ELF-1 (cell line): ENCODE data around the gene FPR3.

Source experiments
- DNase-seq: peaks from one replicate; pipeline ENCODE4 v3.0.0-alpha.2; 2016; ENCODE audit warnings: low read depth, low spot score

Gene FPR3

DNA sequence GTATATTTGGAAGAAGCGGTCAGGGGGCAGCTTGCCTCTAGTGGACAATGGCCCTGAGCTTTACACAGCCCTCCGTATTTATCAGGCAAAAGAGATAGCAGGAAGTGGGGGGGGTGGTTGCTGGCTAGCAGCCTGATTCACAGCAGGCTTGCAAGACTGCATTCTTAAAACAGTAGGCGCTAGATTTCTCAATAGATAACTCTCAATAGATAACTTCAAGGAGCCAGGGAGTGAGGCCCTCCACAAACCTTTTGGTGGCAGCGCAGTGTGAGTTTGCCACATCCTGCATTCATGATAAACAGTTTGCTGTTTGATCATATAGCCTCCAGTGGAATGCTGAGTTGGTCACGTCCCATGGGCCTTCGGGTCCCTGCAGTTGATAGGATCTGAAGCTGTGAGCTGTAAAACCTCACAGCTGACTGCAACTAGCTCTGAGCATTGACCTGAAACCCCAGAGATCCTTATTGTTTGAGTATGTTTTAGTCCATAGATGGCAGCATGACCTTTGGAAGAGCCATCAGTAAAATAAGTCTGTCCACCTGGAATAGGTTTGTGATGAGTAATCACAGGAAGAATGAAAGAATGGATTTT lies 12.2 kb downstream of the FPR3 start:
- DNase-seq = peak; percentile 87

DNA sequence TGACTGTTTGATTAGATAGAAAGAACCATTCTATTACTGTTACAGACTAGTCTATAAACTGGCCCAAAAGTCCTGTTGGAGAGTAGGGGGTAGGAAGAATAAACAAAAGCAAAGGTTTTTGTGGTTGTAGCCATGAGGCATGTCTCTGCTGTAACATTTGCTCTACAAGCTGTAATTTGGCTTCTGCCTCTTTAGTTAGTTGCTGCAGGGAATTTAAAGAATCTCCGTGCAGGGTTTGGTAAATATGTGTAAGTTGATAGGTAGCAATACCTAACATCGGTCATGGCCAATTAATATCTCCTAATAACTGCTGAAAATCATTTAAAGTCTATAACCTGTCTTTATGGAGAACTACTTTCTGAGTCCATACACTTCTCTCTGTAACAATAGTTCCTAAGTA lies 13.0 kb downstream of the FPR3 start:
- DNase-seq = no peak

DNA sequence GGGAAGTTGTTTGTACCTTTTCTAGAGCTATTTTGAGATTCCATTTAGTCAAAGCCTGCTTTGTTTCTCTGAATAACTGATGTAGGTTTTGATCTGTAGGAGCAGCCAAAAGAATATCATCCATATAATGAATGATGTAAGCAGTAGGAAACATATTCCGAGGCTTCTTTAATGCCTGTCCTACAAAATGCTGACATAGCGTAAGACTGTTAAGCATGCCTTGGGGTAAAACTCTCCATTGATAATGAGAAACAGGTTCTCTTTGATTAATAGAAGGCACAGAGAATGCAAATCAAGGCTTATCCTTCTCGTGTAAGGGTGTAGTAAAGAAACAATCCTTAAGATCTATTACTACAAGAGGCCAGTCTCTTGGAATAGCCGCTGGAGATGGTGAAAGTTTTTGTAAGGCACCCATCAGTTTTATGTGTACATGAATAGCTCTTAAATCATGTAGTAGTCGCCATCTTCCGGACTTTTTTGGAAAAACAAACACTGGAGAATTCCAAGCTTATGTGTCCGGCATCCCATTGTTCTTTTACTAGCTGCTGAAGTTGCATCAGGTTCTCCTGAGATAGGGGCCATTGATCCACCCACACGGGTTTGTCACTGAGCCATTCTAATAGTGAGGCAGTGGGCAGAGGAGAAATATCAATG lies 13.5 kb downstream of the FPR3 start:
- DNase-seq = no peak

DNA sequence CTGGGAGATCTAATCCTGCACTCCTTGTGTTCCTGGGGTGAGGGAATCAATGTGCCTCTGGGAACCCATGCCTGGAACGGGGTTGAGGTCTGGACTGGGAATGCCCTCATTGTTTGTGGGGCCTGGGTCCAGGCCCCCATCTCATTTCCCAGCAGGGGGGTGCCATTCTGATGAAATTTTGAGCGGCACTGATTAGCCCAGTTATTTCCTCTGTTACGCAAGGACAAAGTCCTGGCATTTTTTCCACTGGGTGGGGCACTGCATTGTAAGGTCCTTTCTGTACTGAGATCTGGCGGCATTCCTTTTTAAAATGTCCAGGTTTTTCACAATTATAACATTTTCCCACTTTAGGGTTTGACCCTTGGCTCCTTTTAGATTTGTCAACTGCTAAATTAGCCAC lies 14.8 kb downstream of the FPR3 start:
- DNase-seq = no peak

DNA sequence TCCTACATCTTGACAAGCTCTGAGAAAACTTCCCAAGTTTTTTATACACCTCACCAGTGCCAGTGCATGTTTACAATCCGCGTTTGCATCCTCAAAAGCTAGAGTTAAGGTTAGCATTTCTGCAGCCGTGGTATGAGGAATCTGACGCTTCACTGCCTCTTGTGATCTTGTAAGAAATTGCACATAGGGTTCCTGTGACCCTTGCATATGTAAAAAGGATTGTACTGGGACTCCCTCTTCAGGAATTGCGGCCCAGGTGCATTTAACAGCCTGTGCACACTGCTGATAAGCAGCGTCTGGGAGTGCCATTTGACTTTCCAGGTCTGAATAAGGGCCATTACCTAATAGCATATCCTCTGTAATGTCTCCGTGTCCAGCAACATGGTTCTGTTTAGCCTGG lies 15.3 kb downstream of the FPR3 start:
- peak; percentile 3 for DNase-seq

DNA sequence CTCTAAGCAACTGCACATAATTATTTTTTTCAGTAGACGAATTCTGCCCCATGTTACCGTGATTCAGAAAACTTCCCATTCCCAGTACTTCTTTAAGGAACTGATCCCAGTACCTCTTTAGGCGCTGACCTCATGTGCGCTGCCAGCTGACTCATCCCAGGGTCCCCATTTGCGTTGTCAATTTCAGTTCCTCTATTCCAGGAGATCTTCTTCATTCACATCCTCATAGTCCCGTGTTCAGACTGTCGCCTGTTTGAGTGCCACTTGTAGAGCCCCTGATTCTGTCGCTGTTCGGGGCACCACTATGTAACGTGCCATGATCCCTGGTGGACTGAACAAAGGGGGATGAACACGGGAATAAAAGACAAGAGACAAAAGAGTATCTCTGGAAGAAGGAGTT lies 16.4 kb downstream of the FPR3 start:
- DNase-seq = no peak

DNA sequence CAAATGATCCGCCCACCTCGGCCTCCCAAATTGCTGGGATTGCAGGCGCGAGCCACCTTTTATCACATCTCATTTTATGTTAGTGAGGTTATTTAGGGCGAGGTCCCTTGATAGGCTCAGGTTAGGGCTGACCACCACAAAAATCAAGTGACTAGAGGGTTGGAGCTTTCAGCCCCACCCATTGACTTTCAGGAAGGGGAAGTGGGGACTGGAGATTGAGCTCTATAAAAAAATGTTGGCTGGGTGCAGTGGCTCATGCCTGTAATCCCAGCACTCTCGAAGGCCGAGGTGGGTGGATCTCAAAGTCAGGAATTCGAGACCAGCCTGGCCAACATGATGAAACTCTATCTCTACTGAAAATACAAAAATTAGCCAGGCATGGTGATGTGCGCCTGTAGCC lies 20.1 kb downstream of the FPR3 start:
- no peak for DNase-seq

DNA sequence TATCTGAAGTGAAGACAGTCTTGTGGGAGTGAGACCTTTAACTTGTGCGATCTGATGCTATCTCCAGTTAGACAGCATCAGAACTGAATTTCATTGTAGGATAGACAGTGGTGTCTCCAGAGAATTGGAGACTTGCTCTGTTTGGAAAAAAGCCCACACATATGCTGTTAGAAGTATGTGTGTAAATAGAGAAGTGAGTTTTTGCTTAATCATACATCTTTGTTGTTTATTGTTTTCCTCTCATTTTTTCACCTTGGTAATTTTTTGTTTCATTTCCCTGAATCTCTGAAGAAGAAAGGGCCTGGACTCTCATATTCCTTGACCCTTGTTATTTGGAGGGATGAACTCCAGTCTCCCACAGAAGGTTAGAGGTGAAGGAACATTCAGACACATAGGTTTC lies 21.8 kb downstream of the FPR3 start:
- no peak for DNase-seq

DNA sequence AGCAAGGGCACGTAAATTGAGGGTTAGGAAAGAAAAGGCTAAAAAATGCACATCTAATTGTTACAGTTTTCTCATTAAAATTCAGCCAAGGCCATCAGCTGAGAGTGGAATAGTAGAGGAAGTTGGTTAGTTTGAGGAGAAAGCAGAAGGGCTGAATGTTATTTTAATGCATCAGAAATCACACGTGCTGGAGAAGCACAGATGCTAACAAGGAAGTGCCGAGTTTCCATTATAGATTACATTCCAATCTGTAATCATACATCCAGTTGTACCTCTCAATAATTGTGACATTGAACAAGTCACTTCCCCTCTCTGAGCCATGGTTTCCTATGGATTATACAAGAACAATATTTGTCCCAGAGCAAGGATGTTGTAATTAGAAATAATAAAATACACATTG lies 25.1 kb downstream of the FPR3 start:
- DNase-seq = no peak

DNA sequence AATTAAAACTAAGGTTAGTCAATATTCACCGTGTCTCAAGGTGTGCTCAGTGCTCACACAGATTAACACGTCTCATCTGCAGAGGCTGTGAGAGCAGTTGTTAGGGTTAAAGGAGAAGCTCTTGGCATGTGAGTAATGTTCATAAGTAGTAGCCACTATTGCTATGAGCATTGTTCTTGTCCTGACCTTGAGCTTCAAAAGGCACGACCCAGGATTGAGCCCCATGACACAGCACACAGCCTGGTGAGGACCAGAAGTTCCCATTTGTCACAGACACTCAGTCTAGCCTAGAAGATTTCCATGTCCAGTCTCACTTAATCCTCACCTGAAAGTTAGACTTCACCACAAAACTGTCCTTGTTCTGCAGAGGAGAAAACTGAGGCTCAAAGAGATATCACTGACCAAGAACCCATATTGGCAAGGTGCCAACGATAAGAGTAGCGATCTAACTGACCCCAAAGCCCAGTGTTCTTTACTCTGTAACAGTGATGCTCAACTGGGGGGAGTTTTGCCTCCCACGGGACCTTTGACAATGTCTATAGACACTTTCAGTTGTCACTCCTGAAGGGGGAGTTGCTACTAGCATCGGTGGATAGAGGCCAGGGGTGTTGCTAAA lies 26.0 kb downstream of the FPR3 start:
- DNase-seq = no peak

DNA sequence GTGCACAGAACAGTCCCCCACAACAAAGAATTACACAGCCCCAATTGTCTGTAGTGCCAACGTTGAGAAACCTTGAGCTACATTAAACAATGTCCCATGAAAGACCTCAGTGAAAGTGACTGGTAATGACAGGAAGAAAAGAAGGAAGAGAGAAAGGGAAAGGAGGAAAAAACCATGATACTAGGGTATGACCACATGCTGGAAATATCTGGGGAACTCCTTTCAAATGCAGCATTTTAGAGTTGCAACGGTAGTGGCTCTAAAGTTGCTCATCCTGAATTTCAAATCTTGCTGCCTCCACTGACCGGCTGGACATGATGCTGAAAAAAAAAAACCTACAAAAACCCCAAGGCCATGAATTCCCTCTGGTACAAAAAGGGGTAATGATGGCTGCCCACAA lies 26.5 kb downstream of the FPR3 start:
- DNase-seq = peak; percentile 3

DNA sequence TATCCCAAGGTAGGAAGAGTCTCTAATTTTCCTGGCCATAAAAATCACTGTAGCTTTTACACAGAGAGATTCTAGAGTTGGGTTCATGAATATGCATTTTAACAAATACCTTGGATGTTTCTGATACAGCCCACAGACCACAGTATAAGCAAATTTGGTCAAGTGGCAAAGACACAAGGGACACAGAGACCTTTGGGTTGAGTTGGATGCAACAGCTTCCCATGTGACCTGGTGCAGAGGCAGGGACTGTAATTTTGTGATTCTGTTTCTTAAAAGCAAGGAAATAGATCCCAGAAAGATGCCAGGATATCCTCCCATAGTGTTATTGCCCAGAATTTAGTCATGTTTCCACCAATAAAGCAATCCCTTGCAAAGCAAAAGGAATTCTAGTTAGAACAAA lies 27.0 kb downstream of the FPR3 start:
- DNase-seq = no peak

DNA sequence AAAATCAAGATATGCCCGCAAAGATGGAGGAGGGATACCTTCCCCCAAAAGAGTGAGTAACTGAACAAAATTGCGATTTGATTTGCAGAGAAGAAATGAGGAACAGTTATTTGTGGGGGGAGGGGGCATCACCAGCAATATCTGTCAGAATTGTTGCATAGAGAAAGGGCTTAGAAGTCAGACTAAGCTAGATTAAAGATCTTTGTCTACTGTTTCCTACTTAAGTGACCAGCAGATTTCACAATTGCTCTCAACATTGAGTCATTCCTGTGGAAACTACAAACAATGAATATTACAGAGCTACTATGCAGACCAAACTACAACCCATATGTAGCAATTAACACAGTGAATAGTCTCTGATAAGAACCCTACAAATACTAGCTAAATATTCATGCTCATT lies 27.4 kb downstream of the FPR3 start:
- DNase-seq = no peak

DNA sequence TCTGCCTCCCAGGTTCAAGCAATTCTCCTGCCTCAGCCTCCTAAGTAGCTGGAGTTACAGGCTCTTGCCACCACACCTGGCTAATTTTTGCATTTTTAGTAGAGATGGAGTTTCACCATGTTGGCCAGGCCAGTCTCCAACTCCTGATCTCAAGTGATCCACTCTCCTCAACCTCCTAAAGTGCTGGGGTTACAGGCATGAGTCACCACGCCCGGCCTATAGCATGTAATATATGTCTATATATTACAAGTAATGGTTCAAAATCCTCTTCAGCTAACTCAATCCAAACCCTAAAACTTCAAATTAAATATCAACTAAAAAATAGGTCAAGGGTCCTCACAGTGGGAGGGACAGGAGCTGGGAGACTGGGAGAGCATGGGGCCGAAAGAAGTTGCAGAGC lies 28.0 kb downstream of the FPR3 start:
- no peak for DNase-seq

DNA sequence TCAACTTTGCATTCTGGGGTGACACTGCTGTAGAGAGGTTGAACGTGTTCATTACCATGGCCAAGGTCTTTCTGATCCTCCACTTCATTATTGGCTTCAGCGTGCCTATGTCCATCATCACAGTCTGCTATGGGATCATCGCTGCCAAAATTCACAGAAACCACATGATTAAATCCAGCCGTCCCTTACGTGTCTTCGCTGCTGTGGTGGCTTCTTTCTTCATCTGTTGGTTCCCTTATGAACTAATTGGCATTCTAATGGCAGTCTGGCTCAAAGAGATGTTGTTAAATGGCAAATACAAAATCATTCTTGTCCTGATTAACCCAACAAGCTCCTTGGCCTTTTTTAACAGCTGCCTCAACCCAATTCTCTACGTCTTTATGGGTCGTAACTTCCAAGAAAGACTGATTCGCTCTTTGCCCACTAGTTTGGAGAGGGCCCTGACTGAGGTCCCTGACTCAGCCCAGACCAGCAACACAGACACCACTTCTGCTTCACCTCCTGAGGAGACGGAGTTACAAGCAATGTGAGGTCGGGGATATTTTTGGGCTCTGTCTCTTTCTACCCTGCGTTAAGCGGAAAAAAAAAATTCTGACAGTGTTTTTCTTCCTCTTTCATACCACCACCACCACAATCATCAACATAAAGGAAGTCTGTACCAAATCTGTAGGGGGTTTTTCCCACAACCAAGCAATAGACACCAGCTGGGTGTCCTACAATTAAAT lies 29.5 kb downstream of the FPR3 start:
- no peak for DNase-seq

DNA sequence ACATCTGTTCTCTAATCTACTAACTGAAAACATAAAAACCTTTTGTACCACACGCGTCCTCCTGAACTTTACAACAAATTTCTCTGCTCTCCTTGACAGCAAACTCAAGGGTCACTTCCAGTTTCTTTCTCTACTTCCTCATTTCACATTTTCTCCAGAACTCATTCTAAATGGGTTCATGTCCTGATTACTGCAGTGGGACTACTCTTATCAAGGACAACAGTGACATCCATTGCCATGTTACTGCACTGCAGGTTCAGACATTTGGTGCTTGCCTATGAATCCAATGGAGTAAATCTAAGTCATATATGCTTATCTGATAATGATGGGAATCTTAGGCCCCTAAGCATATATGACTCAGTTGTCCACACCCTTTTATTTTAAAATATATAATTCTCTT lies 35.3 kb downstream of the FPR3 start:
- DNase-seq = no peak

DNA sequence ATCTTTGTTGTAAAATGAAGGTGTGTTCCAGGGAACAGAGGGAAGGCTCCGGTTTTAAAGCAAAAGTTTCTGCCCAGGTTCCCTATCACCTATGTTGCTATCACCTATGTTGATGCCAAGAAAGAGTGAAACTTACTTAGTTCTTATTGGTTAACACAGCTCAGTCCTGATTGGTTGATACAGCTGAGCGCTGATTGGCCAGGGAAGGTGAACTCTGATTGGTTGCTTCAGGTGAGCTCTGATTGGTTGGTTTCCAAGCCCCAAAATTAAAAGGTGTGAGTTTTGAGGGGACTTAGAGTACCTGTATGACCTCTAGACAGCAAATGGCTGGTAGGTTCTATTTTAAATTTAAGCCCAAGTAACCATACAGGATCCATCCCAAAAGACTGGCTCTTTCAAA lies 42.2 kb downstream of the FPR3 start:
- no peak for DNase-seq

DNA sequence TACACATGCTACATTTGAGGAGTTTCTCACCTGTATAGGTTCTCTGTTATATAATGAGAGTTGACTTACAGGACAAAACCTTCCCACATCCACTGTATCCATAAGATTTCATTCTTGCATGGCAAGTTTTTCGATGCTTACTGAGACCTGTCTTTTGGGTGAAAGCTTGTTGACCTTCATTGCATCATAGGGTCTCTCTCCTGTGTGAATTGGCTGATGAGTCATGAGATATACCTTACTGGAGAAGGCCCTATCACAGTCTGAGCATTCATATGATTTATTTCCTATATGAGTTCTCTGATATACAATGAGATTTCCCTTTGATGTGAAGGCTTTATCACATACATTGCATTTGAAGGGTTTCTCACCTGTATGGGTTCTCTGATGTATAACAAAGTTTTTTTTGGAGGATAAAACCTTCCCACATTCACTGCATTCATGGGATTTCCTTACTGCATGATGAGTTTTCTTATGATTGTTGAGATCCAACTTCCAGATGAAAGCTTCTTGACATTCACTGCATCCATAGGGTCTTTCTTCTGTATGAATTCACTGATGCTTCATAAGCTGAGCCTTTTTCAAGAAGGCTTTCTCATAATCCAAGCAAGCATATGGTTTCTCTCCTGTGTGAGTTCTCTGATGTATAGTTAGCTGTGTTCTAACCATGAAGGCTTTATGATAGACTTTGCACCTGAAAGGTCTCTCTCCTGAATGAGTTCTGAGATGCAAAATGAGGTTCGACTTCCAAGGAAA lies 67.1 kb downstream of the FPR3 start:
- no peak for DNase-seq

DNA sequence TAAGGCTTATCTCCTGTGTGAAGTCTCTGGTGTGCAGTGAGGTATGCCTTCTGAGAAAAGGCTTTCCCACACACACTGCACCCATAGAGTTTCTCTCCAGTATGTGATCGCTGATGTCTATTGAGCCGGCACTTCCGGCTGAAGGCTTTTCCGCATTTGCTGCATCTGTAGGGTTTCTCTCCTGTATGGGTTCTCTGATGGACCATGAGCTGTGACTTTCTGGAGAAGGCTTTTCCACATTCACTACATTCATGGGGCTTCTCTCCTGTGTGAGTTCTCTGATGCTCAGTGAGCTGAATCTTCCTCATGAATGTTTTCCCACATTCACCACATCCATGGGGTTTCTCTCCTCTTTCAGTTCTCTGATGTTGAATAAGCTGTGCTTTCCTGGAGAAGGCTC lies 78.1 kb downstream of the FPR3 start:
- no peak for DNase-seq
